CD14-positive monocyte (primary cell): ENCODE measurements around the gene DLG1. TPM values are rescaled to one million over a fixed set of nuclear protein-coding genes. Genes with fewer than 3 reads are reported as not detected.

Source experiments
- DNase-seq, 3 donors: peaks; one replicate each; pipeline ENCODE4 v3.0.0-alpha.2; 2011 to 2022
- H2AFZ ChIP-seq: 2 replicates; pipeline ENCODE4 v1.6.0; 2012; ENCODE audit warnings: mild to moderate bottlenecking, low read depth, low read length, inconsistent platforms; ENCODE audit not compliant: insufficient read depth, poor library complexity, severe bottlenecking
- H3K27ac ChIP-seq, 2 donors: 1 replicate in 1 of 2; 2 replicates in 1 of 2; pipeline ENCODE4 v1.5.1; 2012 to 2013; ENCODE audit warnings: low read length in 2 of 2, control low read depth in 1 of 2, inconsistent platforms in 1 of 2, low read depth in 1 of 2, mild to moderate bottlenecking in 1 of 2
- H3K27me3 ChIP-seq, 2 donors: one replicate each; pipeline versions ENCODE4 v1.6.0 to v1.6.1; 2011 to 2013; ENCODE audit warnings: low read length in 2 of 2; ENCODE audit not compliant: control insufficient read depth in 2 of 2, insufficient read depth in 2 of 2
- H3K36me3 ChIP-seq, 2 donors: replicated peaks in 1 of 2; 1 replicate in 1 of 2; 2 replicates in 1 of 2; pipeline versions ENCODE4 v1.5.1 to v1.6.1; 2012 to 2013; ENCODE audit warnings: low read length in 2 of 2, control low read depth in 1 of 2, inconsistent platforms in 1 of 2, mild to moderate bottlenecking in 1 of 2; ENCODE audit not compliant: insufficient read depth in 2 of 2, control insufficient read depth in 1 of 2
- H3K4me1 ChIP-seq, 2 donors: 1 replicate in 1 of 2; 2 replicates in 1 of 2; pipeline versions ENCODE4 v1.5.1 to v1.6.1; 2012 to 2013; ENCODE audit warnings: low read length in 2 of 2, control low read depth in 1 of 2, inconsistent platforms in 1 of 2, mild to moderate bottlenecking in 1 of 2, moderate library complexity in 1 of 2; ENCODE audit not compliant: insufficient read depth in 2 of 2, control insufficient read depth in 1 of 2
- H3K4me2 ChIP-seq: replicated peaks from 2 replicates; pipeline ENCODE3; 2012; ENCODE audit warnings: low read length, moderate library complexity, mild to moderate bottlenecking; ENCODE audit not compliant: poor library complexity, severe bottlenecking; ENCODE audit errors: extremely low read depth
- H3K4me3 ChIP-seq, 3 experiments: fragments of 200-600 bp in 1 of 3; sonication (generic) in 1 of 3; replicated peaks in 1 of 3; 1 replicate in 2 of 3; 2 replicates in 1 of 3; pipeline ENCODE4 v1.5.1; 2011 to 2013; ENCODE audit warnings: low read length in 3 of 3, mild to moderate bottlenecking in 3 of 3, control low read depth in 2 of 3, low read depth in 2 of 3, inconsistent platforms in 1 of 3, moderate library complexity in 1 of 3
- H3K79me2 ChIP-seq: 2 replicates; pipeline ENCODE4 v1.6.0; 2012; ENCODE audit warnings: mild to moderate bottlenecking, control low read depth, inconsistent platforms, low read length, moderate library complexity; ENCODE audit not compliant: insufficient read depth
- H3K9ac ChIP-seq: 2 replicates; pipeline ENCODE4 v1.6.0; 2017; ENCODE audit warnings: low read length, mild to moderate bottlenecking; ENCODE audit not compliant: insufficient read depth, poor library complexity, severe bottlenecking
- H3K9me3 ChIP-seq, 2 donors: replicated peaks in 1 of 2; 1 replicate in 1 of 2; 2 replicates in 1 of 2; pipeline versions ENCODE4 v1.5.1 to v1.6.1; 2012 to 2013; ENCODE audit warnings: low read length in 2 of 2, control low read depth in 1 of 2; ENCODE audit not compliant: control insufficient read depth in 1 of 2, insufficient read depth in 1 of 2
- H4K20me1 ChIP-seq: 2 replicates; pipeline ENCODE4 v1.6.0; 2012; ENCODE audit warnings: mild to moderate bottlenecking, low read length, control low read depth, moderate library complexity; ENCODE audit not compliant: insufficient read depth
- H3K27ac Mint-ChIP-seq, 7 donors: one replicate each; pipeline ENCODE4 v1.8.0; 2020; ENCODE audit warnings: mild to moderate bottlenecking in 7 of 7, mixed read lengths in 7 of 7, moderate library complexity in 6 of 7, inconsistent platforms in 2 of 7
- H3K27me3 Mint-ChIP-seq, 3 donors: one replicate each; pipeline ENCODE4 v1.8.0; 2021 to 2022; ENCODE audit warnings: low read depth in 3 of 3, mild to moderate bottlenecking in 3 of 3, mixed read lengths in 3 of 3, moderate library complexity in 3 of 3, inconsistent platforms in 1 of 3
- H3K36me3 Mint-ChIP-seq, 2 donors: one replicate each; pipeline ENCODE4 v1.8.0; 2020; ENCODE audit warnings: mixed read lengths in 2 of 2, inconsistent platforms in 1 of 2, mild to moderate bottlenecking in 1 of 2
- H3K4me1 Mint-ChIP-seq: one replicate; pipeline ENCODE4 v1.8.0; 2020; ENCODE audit warnings: mild to moderate bottlenecking, mixed read lengths
- H3K4me3 Mint-ChIP-seq, 2 donors: one replicate each; pipeline ENCODE4 v1.8.0; 2020; ENCODE audit warnings: mild to moderate bottlenecking in 2 of 2, mixed read lengths in 2 of 2, moderate library complexity in 1 of 2
- H3K9me3 Mint-ChIP-seq, 7 donors: one replicate each; pipeline ENCODE4 v1.8.0; 2020 to 2022; ENCODE audit warnings: mixed read lengths in 7 of 7, mild to moderate bottlenecking in 6 of 7, moderate library complexity in 6 of 7, inconsistent platforms in 2 of 7
- WGBS: methylation state at CpG from one replicate; pipeline ENCODE4 v1.1.5; 2013; ENCODE audit warnings: missing lambda C conversion rate; ENCODE audit not compliant: insufficient coverage; 5-methylcytosine and 5-hydroxymethylcytosine counted together
- intact Hi-C, 2 donors: fragments of 100-400 bp; cut with micrococcal nuclease; formaldehyde crosslinking; loops; one replicate each; pipeline versions ENCODE4 v1.15.0 to v1.15.1; 2023
- polyA plus RNA-seq, 3 donors: library from polyadenylated mRNA; depleted of rRNA in 1 of 3; unstranded in 2 of 3; stranded (reverse) in 1 of 3; fragments of 300-500 nt in 2 of 3; fragments of >200 nt in 1 of 3; fragmentation: Illumina TruSeq in 2 of 3; gene quantifications; 1 replicate in 2 of 3; 2 replicates in 1 of 3; pipeline ENCODE4 v1.2.3, GENCODE V29; 2012 to 2021
- TF ChIP-seq, protein P1 (sequence below): fragments of 200-600 bp; IDR thresholded peaks from one replicate; pipeline ENCODE4 v1.8.0; 2022; ENCODE audit warnings: antibody characterized with exemption, mild to moderate bottlenecking

Gene DLG1
- polyA plus RNA-seq, 3 donors, result 6.5 to 21.9 (median 10.2) TPM

DNA sequence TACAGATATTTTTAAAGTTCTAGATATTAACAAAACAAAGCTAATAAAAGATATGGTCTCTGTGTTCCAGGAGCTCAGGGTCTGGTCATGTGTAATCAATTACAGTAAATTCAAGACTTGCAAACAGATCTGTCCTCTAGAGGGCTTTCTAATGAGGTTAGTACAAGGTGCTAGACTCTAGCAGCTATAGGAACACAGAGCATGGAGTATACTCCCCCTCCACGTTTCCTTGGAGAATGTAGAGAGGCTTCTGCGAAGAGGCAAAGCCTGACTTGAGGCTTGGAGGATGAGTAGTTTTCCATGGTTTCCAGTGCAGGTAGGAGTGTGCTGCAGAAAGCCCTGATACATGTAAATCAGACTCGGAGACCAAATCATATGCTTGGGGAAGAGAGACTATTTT lies 32.7 kb upstream of the DLG1 start:
- intact Hi-C loops, result no loop called here
- peaks cover 2 to 6% (median 5%) of the 10 kb centered on the region in 3 donors for H3K27me3 Mint-ChIP-seq

DNA sequence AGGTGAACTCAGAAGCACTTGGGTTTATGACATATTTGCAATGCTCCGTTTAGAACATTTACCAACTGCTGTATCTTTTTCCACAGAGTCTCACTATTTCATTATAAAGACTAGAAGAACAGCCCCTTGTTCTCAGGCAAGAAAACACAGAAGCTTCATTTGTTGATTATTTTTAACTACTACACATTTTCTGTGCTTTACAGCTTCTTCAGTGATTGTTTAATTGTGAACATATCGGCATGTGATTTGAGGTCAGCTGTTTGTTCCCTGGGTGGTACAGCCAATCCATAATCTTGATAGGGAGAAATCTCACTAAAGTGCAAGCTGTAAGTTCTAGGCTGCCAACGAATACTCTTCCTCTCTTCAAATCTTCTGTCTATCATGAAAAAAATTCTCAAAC lies 31.0 kb upstream of the DLG1 start:
- no peak overlapping the region for H3K9ac ChIP-seq
- no peaks in the 10 kb centered on the region for H3K36me3 ChIP-seq
- WGBS, result no CpG with 5 or more reads among the region's 3 CpGs
- no peak for DNase-seq
- no peak overlapping the region for H3K27ac ChIP-seq
- no peaks in the 10 kb centered on the region for H3K4me1 ChIP-seq
- intact Hi-C loops, result no loop called here
- H3K27ac Mint-ChIP-seq, result no peak overlapping the region
- H3K4me1 Mint-ChIP-seq, result no peaks in the 10 kb centered on the region
- no peaks in the 10 kb centered on the region for H3K79me2 ChIP-seq
- no peaks in the 10 kb centered on the region for H3K27me3 ChIP-seq
- H3K9me3 Mint-ChIP-seq, result no peaks in the 10 kb centered on the region
- H2AFZ ChIP-seq, result no peak overlapping the region
- no peaks in the 10 kb centered on the region for H3K36me3 Mint-ChIP-seq
- no peak overlapping the region for H3K4me3 ChIP-seq
- TF ChIP-seq, protein P1, sequence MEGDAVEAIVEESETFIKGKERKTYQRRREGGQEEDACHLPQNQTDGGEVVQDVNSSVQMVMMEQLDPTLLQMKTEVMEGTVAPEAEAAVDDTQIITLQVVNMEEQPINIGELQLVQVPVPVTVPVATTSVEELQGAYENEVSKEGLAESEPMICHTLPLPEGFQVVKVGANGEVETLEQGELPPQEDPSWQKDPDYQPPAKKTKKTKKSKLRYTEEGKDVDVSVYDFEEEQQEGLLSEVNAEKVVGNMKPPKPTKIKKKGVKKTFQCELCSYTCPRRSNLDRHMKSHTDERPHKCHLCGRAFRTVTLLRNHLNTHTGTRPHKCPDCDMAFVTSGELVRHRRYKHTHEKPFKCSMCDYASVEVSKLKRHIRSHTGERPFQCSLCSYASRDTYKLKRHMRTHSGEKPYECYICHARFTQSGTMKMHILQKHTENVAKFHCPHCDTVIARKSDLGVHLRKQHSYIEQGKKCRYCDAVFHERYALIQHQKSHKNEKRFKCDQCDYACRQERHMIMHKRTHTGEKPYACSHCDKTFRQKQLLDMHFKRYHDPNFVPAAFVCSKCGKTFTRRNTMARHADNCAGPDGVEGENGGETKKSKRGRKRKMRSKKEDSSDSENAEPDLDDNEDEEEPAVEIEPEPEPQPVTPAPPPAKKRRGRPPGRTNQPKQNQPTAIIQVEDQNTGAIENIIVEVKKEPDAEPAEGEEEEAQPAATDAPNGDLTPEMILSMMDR, result no peak
- peaks cover 2 to 8% (median 5%) of the 10 kb centered on the region in 3 donors for H3K27me3 Mint-ChIP-seq
- no peaks in the 10 kb centered on the region for H4K20me1 ChIP-seq
- H3K4me3 Mint-ChIP-seq, result no peak overlapping the region
- no peaks in the 10 kb centered on the region for H3K9me3 ChIP-seq
- H3K4me2 ChIP-seq, result no peak overlapping the region

More for the DNA sequence above, 32.7 kb upstream of the DLG1 start:
- Histone ChIP-seq H3K4me2 (no peak overlapping the region), H3K27me3 (no peaks in the 10 kb centered on the region), H3K36me3 (no peaks in the 10 kb centered on the region), H3K9ac (no peak overlapping the region), H2AFZ (no peak overlapping the region), H3K4me1 (no peaks in the 10 kb centered on the region), H3K9me3 (no peaks in the 10 kb centered on the region), H4K20me1 (no peaks in the 10 kb centered on the region), H3K27ac (no peak overlapping the region), H3K4me3 (no peak overlapping the region), H3K79me2 (no peaks in the 10 kb centered on the region)
- TF ChIP-seq, protein P1, result no peak
- DNase-seq, result no peak
- Mint-ChIP-seq H3K27ac (no peak overlapping the region), H3K9me3 (no peaks in the 10 kb centered on the region), H3K4me1 (no peaks in the 10 kb centered on the region), H3K36me3 (no peaks in the 10 kb centered on the region), H3K4me3 (no peak overlapping the region)
- 100% methylated on average over 3 of the region's 3 CpGs for WGBS
